IPS-18a (cell line): ENCODE results near the gene NSD2.

Source experiments
- H3K27ac ChIP-seq: one replicate; pipeline ENCODE4 v1.5.1; 2013; ENCODE audit warnings: low read length
- H3K27me3 ChIP-seq: one replicate; pipeline ENCODE4 v1.6.1; 2013; ENCODE audit warnings: mild to moderate bottlenecking, low read length; ENCODE audit not compliant: control insufficient read depth, insufficient read depth
- H3K36me3 ChIP-seq: one replicate; pipeline ENCODE4 v1.6.1; 2013; ENCODE audit warnings: low read depth, low read length; ENCODE audit not compliant: control insufficient read depth
- H3K4me1 ChIP-seq: one replicate; pipeline ENCODE4 v1.6.1; 2013; ENCODE audit warnings: low read depth, low read length; ENCODE audit not compliant: control insufficient read depth
- H3K4me3 ChIP-seq: one replicate; pipeline ENCODE4 v1.5.1; 2013; ENCODE audit warnings: low read length
- H3K9ac ChIP-seq: one replicate; pipeline ENCODE4 v1.6.1; 2013; ENCODE audit warnings: mild to moderate bottlenecking, low read length, moderate library complexity
- H3K9me3 ChIP-seq: one replicate; pipeline ENCODE4 v1.6.1; 2013; ENCODE audit warnings: low read depth, low read length; ENCODE audit not compliant: control insufficient read depth

The NSD2 gene

DNA sequence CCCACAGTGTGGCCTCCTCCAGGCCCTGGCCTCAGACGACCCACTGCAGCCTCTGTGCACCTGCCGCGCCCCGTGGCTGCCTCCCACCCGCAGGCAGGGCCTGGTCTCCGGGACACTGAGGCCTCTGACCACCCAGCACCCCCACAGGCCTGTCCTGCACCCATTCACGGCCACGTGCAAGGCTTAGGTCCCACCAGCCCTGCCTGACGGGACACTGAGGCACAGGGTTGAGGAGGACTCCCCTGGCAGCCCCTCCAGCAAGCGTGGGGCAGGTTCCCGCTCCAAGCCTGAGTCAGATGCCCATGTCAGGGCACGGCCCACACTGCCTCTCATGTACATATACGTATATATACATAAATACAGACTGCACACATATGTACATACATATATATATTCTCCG is 114.1 kb downstream of the NSD2 start:
- H3K9me3 ChIP-seq, result no peaks in the 10 kb centered on the region
- H3K9ac ChIP-seq, result no peak overlapping the region
- no peaks in the 10 kb centered on the region for H3K27me3 ChIP-seq
- H3K27ac ChIP-seq, result no peak overlapping the region
- peaks cover 54% of the 10 kb centered on the region for H3K36me3 ChIP-seq
- H3K4me1 ChIP-seq, result no peaks in the 10 kb centered on the region
- H3K4me3 ChIP-seq, result no peak overlapping the region

DNA sequence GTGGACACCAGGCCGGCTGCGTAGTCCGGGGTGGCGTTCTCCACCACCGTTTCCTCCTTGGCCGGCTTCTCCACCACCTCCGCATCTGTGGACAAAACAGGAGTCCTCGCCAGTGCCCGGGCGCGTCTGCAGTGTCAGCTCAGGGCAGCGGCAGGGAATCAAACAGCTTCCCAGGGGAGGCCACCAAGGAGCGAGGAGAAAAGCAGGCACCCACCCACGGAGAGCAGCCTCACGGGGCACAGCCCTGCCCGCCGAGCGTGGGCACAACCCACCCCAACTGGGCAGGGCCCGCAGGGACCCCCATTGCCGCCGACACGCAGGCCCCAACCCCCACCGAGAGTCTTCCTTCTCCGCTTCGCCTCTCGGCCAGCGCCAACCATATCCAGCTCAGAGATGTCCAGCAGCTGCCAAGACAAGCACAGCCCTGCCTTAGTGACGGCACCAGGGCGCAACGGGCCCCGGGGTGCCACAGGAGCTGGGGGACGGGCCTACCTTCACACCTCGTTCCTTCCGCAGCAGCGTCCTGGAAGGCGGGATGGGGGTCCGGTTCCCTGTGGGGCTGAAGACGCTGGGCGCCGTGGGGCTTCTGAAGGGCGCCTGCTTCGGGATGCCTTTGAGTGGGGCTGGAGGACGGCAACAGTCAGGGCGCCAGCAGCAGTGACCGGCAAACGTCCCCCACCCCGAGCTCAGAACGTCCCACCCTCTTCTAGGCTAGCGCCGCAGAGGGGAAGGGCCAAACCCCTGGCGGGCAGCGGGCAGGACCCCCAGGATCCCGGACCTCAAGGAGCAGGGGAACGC is 114.8 kb downstream of the NSD2 start:
- Histone ChIP-seq H3K9me3 (no peaks in the 10 kb centered on the region), H3K27me3 (no peaks in the 10 kb centered on the region), H3K9ac (no peak overlapping the region), H3K4me1 (no peaks in the 10 kb centered on the region), H3K36me3 (peaks cover 47% of the 10 kb centered on the region), H3K27ac (no peak overlapping the region), H3K4me3 (no peak overlapping the region)

DNA sequence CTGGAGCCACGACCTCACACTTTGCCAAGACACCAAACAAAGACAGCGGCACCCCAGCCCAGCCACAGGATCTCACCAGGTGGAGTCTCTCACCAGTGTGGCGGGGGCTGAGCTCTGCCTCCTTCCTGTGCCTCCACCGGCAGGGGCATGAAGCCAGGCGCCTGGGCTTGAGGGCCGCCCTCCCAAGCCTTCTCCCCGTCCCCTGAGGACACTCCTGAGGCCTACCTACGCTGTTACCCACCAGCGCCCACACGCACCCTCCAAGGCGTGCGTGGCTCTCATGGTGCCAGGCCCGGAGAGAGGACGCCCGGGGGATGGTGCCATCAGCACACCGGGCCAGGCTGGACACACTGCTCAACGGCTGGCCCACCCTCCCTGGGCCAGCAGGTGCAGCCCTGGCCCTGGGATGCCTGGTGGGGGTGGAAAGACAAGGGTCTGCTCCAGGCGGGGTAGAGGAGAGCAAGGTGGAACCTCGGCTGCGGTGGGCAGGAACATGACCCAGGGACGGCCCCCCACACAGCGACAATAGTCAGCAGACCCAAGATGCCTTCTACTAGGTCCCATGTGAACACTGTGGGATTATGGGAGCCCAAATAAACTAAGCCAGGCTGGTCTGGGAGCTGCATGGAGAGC is 115.5 kb downstream of the NSD2 start:
- no peaks in the 10 kb centered on the region for H3K4me1 ChIP-seq
- H3K27me3 ChIP-seq, result no peaks in the 10 kb centered on the region
- H3K36me3 ChIP-seq, result peaks cover 42% of the 10 kb centered on the region
- H3K9ac ChIP-seq, result no peak overlapping the region
- H3K4me3 ChIP-seq, result no peak overlapping the region
- H3K27ac ChIP-seq, result no peak overlapping the region
- H3K9me3 ChIP-seq, result no peaks in the 10 kb centered on the region

- Histone ChIP-seq H3K36me3 (peaks cover 37% of the 10 kb centered on the region), H3K27me3 (no peaks in the 10 kb centered on the region), H3K4me1 (no peaks in the 10 kb centered on the region), H3K4me3 (no peak overlapping the region), H3K9ac (no peak overlapping the region), H3K9me3 (no peaks in the 10 kb centered on the region), H3K27ac (no peak overlapping the region)
Observed at GRCh38 chr4:1987296-1987695, 116.1 kb downstream of the NSD2 start.

DNA sequence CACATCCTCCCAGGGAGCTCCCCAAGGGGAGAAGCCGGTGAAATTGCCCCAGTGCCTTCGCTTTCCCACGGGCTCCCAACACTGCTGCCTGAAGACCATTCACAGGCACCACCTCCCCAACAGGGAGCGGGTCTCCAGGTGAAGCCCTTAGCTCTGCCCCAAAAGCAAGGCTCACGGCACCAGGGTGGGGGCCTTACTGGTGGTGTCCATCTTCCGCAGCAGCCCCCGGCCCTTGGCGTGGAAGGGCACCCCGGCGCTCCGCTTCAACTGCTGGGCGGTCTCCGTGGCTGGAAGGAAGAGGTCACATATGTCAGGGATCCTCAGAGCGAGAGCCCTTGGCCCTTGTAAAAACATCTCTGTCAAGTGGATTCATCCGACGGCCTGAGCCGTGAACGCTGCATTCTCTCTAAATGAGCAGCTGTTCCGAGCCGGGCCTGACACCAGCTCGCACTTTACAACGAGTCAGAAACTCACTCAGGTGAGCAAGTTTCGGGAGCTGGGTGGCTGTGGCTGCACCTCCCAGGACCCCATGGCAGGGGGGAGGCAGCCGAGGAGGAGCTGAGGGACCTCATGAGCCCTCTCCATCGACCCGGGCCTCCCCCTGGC is 116.6 kb downstream of the NSD2 start:
- Histone ChIP-seq H3K4me1 (no peaks in the 10 kb centered on the region), H3K27ac (no peak overlapping the region), H3K9me3 (no peaks in the 10 kb centered on the region), H3K4me3 (no peak overlapping the region), H3K9ac (no peak overlapping the region), H3K27me3 (no peaks in the 10 kb centered on the region), H3K36me3 (peaks cover 32% of the 10 kb centered on the region)

- no peak overlapping the region for H3K4me3 ChIP-seq
- H3K9me3 ChIP-seq, result no peaks in the 10 kb centered on the region
- peaks cover 27% of the 10 kb centered on the region for H3K36me3 ChIP-seq
- no peaks in the 10 kb centered on the region for H3K4me1 ChIP-seq
- H3K27ac ChIP-seq, result no peak overlapping the region
- H3K27me3 ChIP-seq, result no peaks in the 10 kb centered on the region
- no peak overlapping the region for H3K9ac ChIP-seq
Observed at GRCh38 chr4:1988327-1988724, 117.1 kb downstream of the NSD2 start.

- Histone ChIP-seq H3K27me3 (no peaks in the 10 kb centered on the region), H3K9ac (no peak overlapping the region), H3K27ac (no peak overlapping the region), H3K36me3 (peaks cover 14% of the 10 kb centered on the region), H3K4me1 (no peaks in the 10 kb centered on the region), H3K4me3 (no peak overlapping the region), H3K9me3 (no peaks in the 10 kb centered on the region)
Observed at GRCh38 chr4:1989533-1990347, 118.5 kb downstream of the NSD2 start.

DNA sequence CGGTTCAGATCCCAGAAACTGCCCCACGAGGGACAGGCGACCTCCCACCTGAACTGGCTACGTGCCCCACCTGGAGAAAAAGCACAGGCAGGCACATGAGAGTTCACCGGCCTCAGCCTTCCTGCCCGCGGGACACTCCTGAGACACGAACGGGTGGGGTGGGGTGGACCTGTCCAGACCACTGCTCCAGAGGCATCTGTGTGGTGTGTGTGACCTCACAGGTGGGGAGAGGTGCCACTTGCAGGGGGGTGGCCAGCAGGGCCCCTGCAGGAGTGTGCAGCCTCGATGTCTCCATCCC is 119.1 kb downstream of the NSD2 start:
- Histone ChIP-seq H3K9ac (no peak overlapping the region), H3K4me1 (no peaks in the 10 kb centered on the region), H3K36me3 (peaks cover 13% of the 10 kb centered on the region)

DNA sequence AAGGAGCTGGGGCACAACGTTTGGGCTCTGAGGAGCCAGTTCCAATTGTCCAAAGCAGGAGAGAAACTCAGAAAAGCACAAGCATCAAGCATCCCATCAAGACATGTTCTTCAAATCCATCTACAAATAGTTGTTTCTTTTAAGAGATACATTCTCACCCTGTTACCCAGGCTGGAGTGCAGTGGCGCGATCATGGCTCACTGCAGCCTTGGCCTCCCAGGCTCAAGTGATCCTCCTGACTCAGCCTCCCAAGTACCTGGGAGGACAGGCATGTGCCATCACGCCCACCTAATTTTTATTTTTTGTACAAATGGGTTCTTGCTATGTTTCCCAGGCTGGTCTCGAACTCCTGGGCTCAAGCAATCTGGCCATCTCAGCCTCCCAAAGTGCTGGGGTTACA is 119.5 kb downstream of the NSD2 start:
- no peak overlapping the region for H3K9ac ChIP-seq
- no peaks in the 10 kb centered on the region for H3K4me1 ChIP-seq
- peaks cover 10% of the 10 kb centered on the region for H3K36me3 ChIP-seq
- no peaks in the 10 kb centered on the region for H3K9me3 ChIP-seq
- H3K27ac ChIP-seq, result no peak overlapping the region
- no peak overlapping the region for H3K4me3 ChIP-seq
- no peaks in the 10 kb centered on the region for H3K27me3 ChIP-seq

More for the DNA sequence above, 119.1 kb downstream of the NSD2 start:
- Histone ChIP-seq H3K4me3 (no peak overlapping the region), H3K9me3 (no peaks in the 10 kb centered on the region), H3K27me3 (no peaks in the 10 kb centered on the region), H3K27ac (no peak overlapping the region)

GRCh38 chr4:1991087-1991486 is 119.9 kb downstream of the NSD2 start:
- Histone ChIP-seq H3K4me1 (no peaks in the 10 kb centered on the region), H3K36me3 (peaks cover 9% of the 10 kb centered on the region), H3K9me3 (no peaks in the 10 kb centered on the region), H3K27ac (no peak overlapping the region), H3K4me3 (no peak overlapping the region), H3K27me3 (no peaks in the 10 kb centered on the region), H3K9ac (no peak overlapping the region)

DNA sequence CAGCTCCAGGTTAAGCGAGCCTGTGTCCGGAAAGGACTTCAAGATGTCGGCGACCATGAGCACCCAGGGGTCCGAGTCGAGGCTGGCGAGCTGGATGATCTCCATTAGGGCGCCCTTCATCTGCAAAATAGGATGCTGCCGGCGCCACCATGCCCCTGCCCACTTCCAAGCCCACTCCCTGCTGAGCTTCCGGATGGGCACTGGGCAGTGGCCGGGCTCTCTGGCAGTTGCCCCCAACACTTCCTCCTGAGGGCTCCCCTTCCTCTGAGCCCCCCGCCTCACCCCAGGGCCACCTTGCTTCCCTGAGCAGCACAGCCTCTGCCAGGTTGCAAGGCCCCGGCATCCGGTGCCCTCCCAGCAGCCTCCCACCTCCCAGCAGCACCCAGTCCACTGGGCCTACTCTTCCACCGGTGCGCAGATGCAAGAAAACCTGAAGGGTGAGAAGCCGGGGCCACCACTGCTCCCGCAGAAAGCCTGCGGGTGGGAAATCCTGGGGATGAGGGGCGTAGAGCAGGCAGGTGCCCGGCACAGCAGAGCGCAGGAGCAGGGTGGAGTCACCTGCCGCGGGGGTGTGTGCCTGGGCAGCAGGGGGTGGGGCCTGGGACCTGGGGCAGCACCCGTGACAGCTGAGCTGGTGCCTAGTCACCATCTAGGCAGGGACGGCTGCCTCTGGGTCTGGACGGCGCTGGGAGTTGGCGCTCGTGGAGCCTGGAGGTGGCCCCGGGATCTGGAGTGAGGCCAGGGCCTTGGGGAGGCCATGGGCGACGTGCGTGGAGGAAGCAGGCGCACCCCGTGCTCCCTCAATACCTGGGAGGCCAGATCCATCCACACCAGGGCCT is 120.6 kb downstream of the NSD2 start:
- no peaks in the 10 kb centered on the region for H3K4me1 ChIP-seq
- no peak overlapping the region for H3K27ac ChIP-seq
- H3K9ac ChIP-seq, result no peak overlapping the region
- no peak overlapping the region for H3K4me3 ChIP-seq
- H3K36me3 ChIP-seq, result peaks cover 9% of the 10 kb centered on the region
- no peaks in the 10 kb centered on the region for H3K27me3 ChIP-seq
- H3K9me3 ChIP-seq, result no peaks in the 10 kb centered on the region
